ENCODE data around the gene NLGN4Y. TPM values are rescaled to one million over a fixed set of nuclear protein-coding genes. Genes with fewer than 3 reads are reported as not detected.

The NLGN4Y gene
- total RNA-seq, 1 donor from 2014 or later, result 2.4 TPM

DNA sequence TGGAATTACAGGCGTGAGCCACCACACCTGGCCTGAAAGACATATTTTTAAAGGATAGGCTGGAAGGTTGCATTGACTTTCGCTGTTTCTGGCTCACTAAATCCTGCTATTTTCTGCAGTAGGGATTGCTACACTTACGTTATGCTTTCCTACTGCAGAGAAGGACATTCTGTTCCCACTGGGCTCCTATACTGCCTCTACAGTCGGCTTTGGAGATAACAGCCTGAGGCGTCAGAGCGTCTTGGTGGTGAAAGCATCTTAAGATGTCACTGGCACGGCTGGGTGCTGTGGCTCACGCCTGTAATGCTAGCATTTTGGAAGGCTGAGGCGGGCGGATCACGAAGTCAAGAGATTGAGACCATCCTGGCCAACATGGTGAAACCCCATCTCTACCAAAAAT, 77.0 kb downstream of the NLGN4Y start:
- no peaks in the 10 kb centered on the region for H3K4me1 Mint-ChIP-seq (ENCODE audit: low read depth)
- DNase-seq (ENCODE audit: low spot score), result no peak
- H3K9me3 Mint-ChIP-seq, result no peaks in the 10 kb centered on the region
- intact Hi-C loops (cut with micrococcal nuclease), result no loop called here
- H3K27ac Mint-ChIP-seq, result no peak overlapping the region
- no peaks in the 10 kb centered on the region for H3K27me3 Mint-ChIP-seq (ENCODE audit: low read depth)
- no peaks in the 10 kb centered on the region for H3K36me3 Mint-ChIP-seq (ENCODE audit: low read depth)
- no peak overlapping the region for H3K4me3 Mint-ChIP-seq (ENCODE audit: low read depth)

DNA sequence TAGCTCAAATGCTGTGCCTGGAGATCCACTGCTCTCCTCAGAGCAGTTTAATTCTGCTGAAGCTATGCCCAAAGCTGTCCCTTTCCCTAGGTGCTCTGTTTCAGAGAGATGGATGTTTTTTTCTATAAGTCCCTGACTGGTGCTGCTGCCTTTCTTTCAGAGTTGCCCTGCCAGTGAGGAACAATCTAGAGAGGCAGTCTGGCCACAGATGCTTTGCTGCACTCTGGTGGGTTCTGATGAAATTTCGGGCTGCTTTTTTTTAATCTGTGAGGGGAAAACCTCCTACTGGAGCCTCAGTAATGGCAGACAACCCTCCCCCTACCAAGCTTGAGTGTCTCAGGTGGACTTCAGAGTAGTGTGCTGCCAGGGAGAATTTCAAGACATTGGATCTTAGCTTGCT, 93.3 kb downstream of the NLGN4Y start:
- no peaks in the 10 kb centered on the region for H3K4me1 Mint-ChIP-seq (ENCODE audit: low read depth)
- H3K9me3 Mint-ChIP-seq, result peaks cover 8% of the 10 kb centered on the region
- H3K4me3 Mint-ChIP-seq (ENCODE audit: low read depth), result no peak overlapping the region
- intact Hi-C loops (cut with micrococcal nuclease), result no loop called here
- H3K27ac Mint-ChIP-seq, result no peak overlapping the region
- no peaks in the 10 kb centered on the region for H3K36me3 Mint-ChIP-seq (ENCODE audit: low read depth)
- no peak for DNase-seq (ENCODE audit: low spot score)
- no peaks in the 10 kb centered on the region for H3K27me3 Mint-ChIP-seq (ENCODE audit: low read depth)

DNA sequence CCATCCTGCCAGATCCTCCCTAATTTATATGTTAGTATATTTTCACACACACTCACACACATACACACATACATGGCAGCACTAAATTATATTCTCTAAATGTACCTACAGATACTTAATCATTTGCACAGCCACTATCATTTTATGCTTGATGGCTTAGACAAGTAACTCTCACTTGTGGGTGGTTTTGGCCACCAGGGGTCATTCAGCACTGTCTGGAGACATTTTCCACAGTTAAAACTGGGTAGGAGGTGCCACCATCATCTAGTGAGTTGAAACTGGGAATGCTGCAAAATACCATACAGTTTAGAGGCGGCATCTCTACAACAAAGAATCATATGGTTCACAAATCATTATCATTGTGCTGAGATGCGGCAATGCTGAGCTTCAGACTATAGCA, 94.2 kb downstream of the NLGN4Y start:
- Mint-ChIP-seq H3K27me3 (ENCODE audit: low read depth) (no peaks in the 10 kb centered on the region), H3K36me3 (ENCODE audit: low read depth) (no peaks in the 10 kb centered on the region), H3K9me3 (peaks cover 8% of the 10 kb centered on the region), H3K4me1 (ENCODE audit: low read depth) (no peaks in the 10 kb centered on the region), H3K4me3 (ENCODE audit: low read depth) (no peak overlapping the region), H3K27ac (no peak overlapping the region)
- intact Hi-C loops (cut with micrococcal nuclease), result no loop called here
- DNase-seq (ENCODE audit: low spot score), result no peak

DNA sequence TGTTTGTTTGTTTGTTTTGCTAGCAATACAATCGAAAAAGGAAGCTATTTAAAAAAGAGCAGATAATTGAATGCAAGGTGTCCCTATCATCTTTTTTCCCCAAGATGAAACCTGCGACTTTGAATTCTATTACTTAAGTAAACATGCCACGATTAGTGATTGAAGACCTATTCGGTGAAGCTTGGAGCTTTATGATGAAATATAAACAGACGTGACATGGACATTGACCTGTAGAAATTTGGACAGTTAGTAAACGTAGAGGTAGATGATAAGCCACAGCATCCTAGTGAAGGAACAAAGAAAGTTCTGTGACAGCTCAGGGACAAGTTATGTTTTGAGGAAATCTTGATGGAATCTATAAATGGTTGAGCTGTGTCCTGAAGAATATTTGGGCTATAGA, 103.9 kb downstream of the NLGN4Y start:
- no peaks in the 10 kb centered on the region for H3K27me3 Mint-ChIP-seq (ENCODE audit: low read depth)
- H3K27ac Mint-ChIP-seq, result no peak overlapping the region
- intact Hi-C loops (cut with micrococcal nuclease), result no loop called here
- no peaks in the 10 kb centered on the region for H3K9me3 Mint-ChIP-seq
- H3K4me3 Mint-ChIP-seq (ENCODE audit: low read depth), result no peak overlapping the region
- DNase-seq (ENCODE audit: low spot score), result no peak
- H3K4me1 Mint-ChIP-seq (ENCODE audit: low read depth), result no peaks in the 10 kb centered on the region
- no peaks in the 10 kb centered on the region for H3K36me3 Mint-ChIP-seq (ENCODE audit: low read depth)

DNA sequence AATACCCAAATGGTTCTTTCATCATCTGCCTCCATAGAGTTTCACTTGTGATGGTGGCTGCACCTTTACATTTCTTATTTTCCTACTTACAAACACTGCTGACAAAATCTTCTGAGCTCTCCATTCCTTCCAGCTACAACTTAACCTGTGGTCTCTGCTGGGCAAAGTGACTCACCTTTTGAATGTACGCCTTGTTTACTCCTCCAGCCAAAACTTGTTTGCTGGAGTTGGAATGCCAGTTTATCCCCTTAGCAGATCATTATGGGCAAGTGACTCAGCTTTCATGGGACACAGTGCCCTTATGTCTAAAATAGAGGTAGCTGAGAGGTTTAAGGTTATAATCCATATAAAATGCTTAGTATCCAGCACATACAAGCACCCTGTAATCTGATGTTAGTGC, 107.3 kb downstream of the NLGN4Y start:
- intact Hi-C loops (cut with micrococcal nuclease), result no loop called here
- Mint-ChIP-seq H3K4me1 (ENCODE audit: low read depth) (no peaks in the 10 kb centered on the region), H3K27ac (no peak overlapping the region), H3K27me3 (ENCODE audit: low read depth) (no peaks in the 10 kb centered on the region), H3K9me3 (no peaks in the 10 kb centered on the region), H3K36me3 (ENCODE audit: low read depth) (no peaks in the 10 kb centered on the region), H3K4me3 (ENCODE audit: low read depth) (no peak overlapping the region)
- no peak for DNase-seq (ENCODE audit: low spot score)

DNA sequence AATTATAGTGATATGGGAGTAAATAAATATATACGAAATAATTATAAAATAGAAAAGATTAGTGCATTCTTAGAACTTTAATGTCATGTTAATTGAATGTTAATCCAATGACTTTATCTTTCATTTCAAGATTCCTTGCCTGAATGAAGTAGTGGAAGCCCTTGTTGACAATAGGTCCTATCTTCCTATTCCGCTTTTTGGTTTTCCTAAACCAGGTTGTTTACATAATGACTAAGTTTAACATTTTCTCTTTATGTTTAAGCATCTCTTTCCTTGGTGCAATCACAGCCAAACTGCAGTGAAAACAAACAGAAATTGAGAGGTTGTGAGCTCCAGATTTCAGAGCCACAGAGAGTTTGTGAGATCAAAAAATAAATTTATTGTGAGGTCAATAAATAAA, 109.4 kb downstream of the NLGN4Y start:
- Mint-ChIP-seq H3K4me3 (ENCODE audit: low read depth) (no peak overlapping the region), H3K36me3 (ENCODE audit: low read depth) (no peaks in the 10 kb centered on the region), H3K4me1 (ENCODE audit: low read depth) (no peaks in the 10 kb centered on the region), H3K27ac (no peak overlapping the region), H3K9me3 (no peaks in the 10 kb centered on the region), H3K27me3 (ENCODE audit: low read depth) (no peaks in the 10 kb centered on the region)
- DNase-seq (ENCODE audit: low spot score), result no peak
- intact Hi-C loops (cut with micrococcal nuclease), result no loop called here

DNA sequence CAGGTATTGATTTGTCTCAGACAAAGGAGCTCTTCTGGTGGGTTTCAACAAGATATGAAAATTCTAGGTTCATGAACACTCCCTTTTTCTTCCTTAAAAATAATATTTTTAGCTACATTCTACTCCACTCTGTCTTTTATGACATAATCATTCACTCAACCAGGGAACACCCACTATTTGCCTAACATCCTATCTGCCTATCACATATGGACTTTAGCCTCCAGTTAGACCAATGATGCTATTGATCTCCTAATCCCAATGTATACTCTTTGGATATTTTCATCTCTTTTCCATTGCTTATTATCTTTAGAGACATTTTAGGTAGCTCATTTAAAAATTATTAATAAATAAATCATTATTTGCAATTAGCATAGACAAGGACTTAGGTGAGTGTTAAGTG, 110.6 kb downstream of the NLGN4Y start:
- no peak for DNase-seq (ENCODE audit: low spot score)
- Mint-ChIP-seq H3K9me3 (no peaks in the 10 kb centered on the region), H3K4me3 (ENCODE audit: low read depth) (no peak overlapping the region), H3K36me3 (ENCODE audit: low read depth) (no peaks in the 10 kb centered on the region), H3K27ac (no peak overlapping the region), H3K27me3 (ENCODE audit: low read depth) (no peaks in the 10 kb centered on the region), H3K4me1 (ENCODE audit: low read depth) (no peaks in the 10 kb centered on the region)
- intact Hi-C loops (cut with micrococcal nuclease), result no loop called here

DNA sequence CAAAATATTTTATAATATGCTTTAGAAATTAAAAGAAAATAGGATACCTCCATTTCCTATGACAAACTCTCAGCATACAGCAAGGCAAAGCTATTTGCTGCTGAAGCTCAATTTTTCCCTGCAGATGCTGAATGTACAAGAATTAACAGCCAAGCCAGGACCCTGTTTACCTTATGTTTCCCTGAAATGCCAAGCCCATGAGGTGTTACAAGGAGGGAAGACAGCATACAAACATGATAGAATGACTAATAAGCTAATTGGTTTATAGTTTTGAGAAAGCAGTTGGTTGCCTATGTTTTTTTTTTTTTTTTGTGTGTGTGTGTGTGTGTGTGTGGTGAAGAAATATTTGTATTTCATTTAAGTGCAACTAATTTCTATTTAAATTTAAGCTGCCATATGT, 113.2 kb downstream of the NLGN4Y start:
- no peak for DNase-seq (ENCODE audit: low spot score)
- no peak overlapping the region for H3K4me3 Mint-ChIP-seq (ENCODE audit: low read depth)
- H3K27me3 Mint-ChIP-seq (ENCODE audit: low read depth), result no peaks in the 10 kb centered on the region
- H3K9me3 Mint-ChIP-seq, result no peaks in the 10 kb centered on the region
- no peak overlapping the region for H3K27ac Mint-ChIP-seq
- no peaks in the 10 kb centered on the region for H3K36me3 Mint-ChIP-seq (ENCODE audit: low read depth)
- no peaks in the 10 kb centered on the region for H3K4me1 Mint-ChIP-seq (ENCODE audit: low read depth)
- intact Hi-C loops (cut with micrococcal nuclease), result no loop called here

DNA sequence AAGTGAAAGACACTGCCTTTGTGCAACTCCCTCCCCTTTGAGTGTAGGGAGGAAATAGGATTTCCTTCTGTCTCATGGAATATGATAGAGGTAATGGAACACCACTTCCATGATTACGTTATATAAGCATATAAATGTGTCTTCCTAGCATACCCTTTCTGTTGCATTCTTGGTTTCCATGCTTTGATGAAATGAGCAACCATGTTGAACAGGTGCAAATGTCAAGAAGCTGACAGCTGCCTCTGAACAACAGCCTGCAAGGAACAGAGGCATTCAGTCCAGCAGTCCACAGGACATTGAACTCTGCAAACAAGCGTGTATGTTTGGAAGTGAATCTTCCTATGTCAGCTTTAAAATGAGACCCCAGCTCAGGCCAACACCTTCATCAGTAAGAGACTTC, 117.5 kb downstream of the NLGN4Y start:
- H3K27me3 Mint-ChIP-seq (ENCODE audit: low read depth), result no peaks in the 10 kb centered on the region

DNA sequence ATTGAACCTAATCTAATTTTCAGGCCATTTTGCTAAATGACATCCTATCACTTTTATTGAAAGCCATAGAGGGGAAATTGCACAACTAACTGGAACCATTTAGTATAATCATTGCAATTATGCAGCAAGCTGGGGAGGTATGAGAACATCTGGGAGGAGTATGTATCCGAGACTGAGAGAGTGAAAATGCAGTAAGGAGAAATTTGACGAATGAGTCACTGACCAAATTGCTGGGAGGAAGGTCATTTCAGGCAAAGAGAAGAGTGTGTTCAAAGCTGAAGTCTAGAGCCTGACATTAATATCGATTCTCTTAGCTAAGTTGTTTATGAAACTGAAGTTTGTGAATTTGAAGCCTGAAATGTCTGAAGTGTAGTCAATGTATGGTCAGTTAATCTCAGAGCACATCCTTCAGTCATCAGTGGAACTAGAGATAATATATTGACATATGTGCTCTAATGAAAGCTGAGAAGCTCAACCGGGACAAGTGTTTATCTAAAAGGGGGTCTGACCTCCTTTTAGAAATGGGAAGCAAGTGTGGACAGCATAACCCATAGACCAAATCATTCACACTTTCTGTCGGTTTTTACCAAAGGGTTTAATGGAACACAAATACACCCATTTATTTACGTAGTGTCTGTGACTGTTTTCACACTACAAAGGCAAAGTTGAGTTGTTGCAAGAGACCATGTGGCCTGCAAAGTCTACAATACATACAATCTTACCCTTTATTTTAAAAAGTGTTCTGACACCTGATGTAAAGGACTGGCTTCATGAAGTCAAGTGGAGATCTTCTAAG, 120.0 kb downstream of the NLGN4Y start:
- no peaks in the 10 kb centered on the region for H3K27me3 Mint-ChIP-seq (ENCODE audit: low read depth)
- no peaks in the 10 kb centered on the region for H3K4me1 Mint-ChIP-seq (ENCODE audit: low read depth)
- no peak for DNase-seq (ENCODE audit: low spot score)
- H3K9me3 Mint-ChIP-seq, result peaks cover 5% of the 10 kb centered on the region
- no peak overlapping the region for H3K4me3 Mint-ChIP-seq (ENCODE audit: low read depth)
- H3K27ac Mint-ChIP-seq, result no peak overlapping the region
- no peaks in the 10 kb centered on the region for H3K36me3 Mint-ChIP-seq (ENCODE audit: low read depth)
- intact Hi-C loops (cut with micrococcal nuclease), result no loop called here

More for the DNA sequence above, 117.5 kb downstream of the NLGN4Y start:
- Mint-ChIP-seq H3K27ac (no peak overlapping the region), H3K9me3 (peaks cover 5% of the 10 kb centered on the region), H3K4me3 (ENCODE audit: low read depth) (no peak overlapping the region), H3K4me1 (ENCODE audit: low read depth) (no peaks in the 10 kb centered on the region), H3K36me3 (ENCODE audit: low read depth) (no peaks in the 10 kb centered on the region)
- no peak for DNase-seq (ENCODE audit: low spot score)
- intact Hi-C loops (cut with micrococcal nuclease), result no loop called here

DNA sequence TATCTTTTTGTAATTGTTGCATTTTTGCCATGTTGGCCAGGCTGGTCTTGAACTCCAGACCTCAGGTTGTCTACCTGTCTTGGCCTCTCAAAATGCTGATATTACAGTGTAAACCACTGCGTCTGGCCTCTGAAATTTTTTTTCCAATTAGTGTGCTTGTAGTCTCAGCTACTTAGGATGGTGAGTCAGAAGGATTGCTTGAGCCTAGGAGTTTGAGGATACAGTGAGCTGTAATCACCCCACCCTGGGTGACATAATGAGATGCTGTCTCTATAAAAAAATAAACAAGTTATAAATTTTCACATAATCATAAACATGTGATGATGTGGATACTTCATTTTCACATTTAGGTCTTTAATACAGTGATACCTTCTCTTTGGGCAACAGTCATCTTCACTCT, 154.9 kb downstream of the NLGN4Y start:
- Mint-ChIP-seq H3K9me3 (peaks cover 6% of the 10 kb centered on the region), H3K4me1 (ENCODE audit: low read depth) (no peaks in the 10 kb centered on the region), H3K27ac (no peak overlapping the region), H3K4me3 (ENCODE audit: low read depth) (no peak overlapping the region), H3K36me3 (ENCODE audit: low read depth) (no peaks in the 10 kb centered on the region), H3K27me3 (ENCODE audit: low read depth) (no peaks in the 10 kb centered on the region)
- DNase-seq (ENCODE audit: low spot score), result no peak
- intact Hi-C loops (cut with micrococcal nuclease), result no loop called here

DNA sequence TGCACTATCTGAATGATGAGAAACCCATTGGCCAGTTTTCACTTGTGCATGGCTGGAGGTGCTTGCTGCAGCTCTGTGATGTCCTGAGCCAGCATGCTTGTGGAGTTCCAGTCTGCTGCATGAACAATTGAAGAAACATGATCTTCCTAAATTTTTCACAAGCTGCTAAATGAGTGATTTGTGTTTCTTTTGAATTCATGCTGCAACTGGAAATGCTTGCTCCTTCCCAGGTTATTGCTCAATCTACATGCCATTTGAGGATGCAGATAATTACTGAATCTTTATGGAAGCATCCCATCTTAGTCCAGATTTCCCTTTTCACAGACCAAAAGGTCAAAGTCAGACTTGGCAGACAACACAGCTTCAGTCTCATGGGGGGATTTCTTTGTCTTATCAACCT, 170.2 kb downstream of the NLGN4Y start:
- Mint-ChIP-seq H3K27me3 (ENCODE audit: low read depth) (no peaks in the 10 kb centered on the region), H3K9me3 (peaks cover 7% of the 10 kb centered on the region), H3K36me3 (ENCODE audit: low read depth) (no peaks in the 10 kb centered on the region), H3K4me3 (ENCODE audit: low read depth) (no peak overlapping the region), H3K27ac (no peak overlapping the region), H3K4me1 (ENCODE audit: low read depth) (no peaks in the 10 kb centered on the region)
- no peak for DNase-seq (ENCODE audit: low spot score)
- intact Hi-C loops (cut with micrococcal nuclease), result no loop called here

DNA sequence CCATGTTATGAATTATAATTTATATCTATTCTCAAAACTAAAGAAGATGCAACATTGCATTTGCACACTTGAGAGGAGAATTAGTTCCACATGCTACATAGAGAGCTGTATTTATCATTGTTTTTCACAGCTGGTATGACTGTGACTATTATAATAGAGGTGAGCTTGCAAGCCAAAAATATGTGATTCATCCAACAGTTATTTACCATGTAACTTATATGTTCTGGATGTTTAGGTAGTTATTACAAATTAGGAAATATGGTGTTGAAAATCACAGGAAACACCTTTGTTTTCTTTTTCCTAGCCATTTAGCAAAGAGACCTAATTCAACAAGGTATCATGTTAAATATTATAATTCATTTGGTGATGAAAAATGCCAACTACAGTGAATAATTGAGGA, 183.8 kb downstream of the NLGN4Y start:
- Mint-ChIP-seq H3K4me1 (ENCODE audit: low read depth) (no peaks in the 10 kb centered on the region), H3K27ac (no peak overlapping the region), H3K36me3 (ENCODE audit: low read depth) (no peaks in the 10 kb centered on the region), H3K4me3 (ENCODE audit: low read depth) (no peak overlapping the region), H3K27me3 (ENCODE audit: low read depth) (no peaks in the 10 kb centered on the region), H3K9me3 (peaks cover 14% of the 10 kb centered on the region)
- DNase-seq (ENCODE audit: low spot score), result no peak
- intact Hi-C loops (cut with micrococcal nuclease), result no loop called here

DNA sequence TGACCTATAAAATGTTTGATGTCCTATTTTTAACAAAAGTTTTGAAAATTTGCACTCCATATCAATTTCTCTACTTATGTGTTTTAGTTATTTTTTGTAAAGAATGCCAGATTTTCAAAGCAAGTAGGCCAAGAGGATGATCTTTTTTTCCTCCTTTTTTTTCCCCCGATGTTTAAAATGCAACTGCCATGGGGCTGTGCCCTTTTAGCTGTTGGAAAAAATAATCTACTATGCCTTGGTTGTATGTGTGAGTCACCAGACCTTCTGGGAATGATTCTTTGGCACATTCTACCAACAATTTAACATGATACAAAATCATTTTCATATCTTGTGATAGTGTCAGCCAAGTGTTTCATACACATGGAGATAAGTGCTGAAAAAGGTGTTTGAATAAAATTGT, 217.3 kb downstream of the NLGN4Y start:
- Mint-ChIP-seq H3K4me1 (ENCODE audit: low read depth) (no peaks in the 10 kb centered on the region), H3K36me3 (ENCODE audit: low read depth) (no peaks in the 10 kb centered on the region), H3K9me3 (no peaks in the 10 kb centered on the region), H3K27me3 (ENCODE audit: low read depth) (no peaks in the 10 kb centered on the region), H3K4me3 (ENCODE audit: low read depth) (no peak overlapping the region), H3K27ac (no peak overlapping the region)
- intact Hi-C loops (cut with micrococcal nuclease), result no loop called here
- DNase-seq (ENCODE audit: low spot score), result no peak
